ENCODE data around the gene TCF12.

Gene TCF12

GRCh38 chr15:56892659-56893363, 25.6 kb upstream of the TCF12 start:
- no peak for DNase-seq (ENCODE audit: low read depth)
- TF ChIP-seq, protein P1, sequence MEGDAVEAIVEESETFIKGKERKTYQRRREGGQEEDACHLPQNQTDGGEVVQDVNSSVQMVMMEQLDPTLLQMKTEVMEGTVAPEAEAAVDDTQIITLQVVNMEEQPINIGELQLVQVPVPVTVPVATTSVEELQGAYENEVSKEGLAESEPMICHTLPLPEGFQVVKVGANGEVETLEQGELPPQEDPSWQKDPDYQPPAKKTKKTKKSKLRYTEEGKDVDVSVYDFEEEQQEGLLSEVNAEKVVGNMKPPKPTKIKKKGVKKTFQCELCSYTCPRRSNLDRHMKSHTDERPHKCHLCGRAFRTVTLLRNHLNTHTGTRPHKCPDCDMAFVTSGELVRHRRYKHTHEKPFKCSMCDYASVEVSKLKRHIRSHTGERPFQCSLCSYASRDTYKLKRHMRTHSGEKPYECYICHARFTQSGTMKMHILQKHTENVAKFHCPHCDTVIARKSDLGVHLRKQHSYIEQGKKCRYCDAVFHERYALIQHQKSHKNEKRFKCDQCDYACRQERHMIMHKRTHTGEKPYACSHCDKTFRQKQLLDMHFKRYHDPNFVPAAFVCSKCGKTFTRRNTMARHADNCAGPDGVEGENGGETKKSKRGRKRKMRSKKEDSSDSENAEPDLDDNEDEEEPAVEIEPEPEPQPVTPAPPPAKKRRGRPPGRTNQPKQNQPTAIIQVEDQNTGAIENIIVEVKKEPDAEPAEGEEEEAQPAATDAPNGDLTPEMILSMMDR (conservative IDR thresholded peaks at IDR 0.05; ENCODE audit: control insufficient read depth, insufficient read depth, low read depth, low read length), result no peak
- no peak overlapping the region for H3K4me3 ChIP-seq (ENCODE audit: control insufficient read depth, low read depth, low read length)

DNA sequence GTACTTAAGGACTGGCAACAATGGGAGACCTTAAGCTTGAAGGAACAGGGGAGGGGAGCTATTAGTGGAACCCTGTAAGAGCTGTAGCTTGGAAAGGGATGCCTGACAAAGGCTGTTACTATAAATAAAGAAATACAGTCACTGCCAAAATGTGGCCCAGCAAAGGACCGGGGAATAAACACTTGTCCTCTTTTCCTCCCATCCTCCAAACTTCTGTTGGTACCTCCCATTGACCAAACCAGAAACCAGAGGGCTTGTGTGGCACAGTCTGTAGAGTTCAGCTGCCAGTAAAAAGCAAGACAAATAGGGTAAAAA, 25.1 kb upstream of the TCF12 start:
- TF ChIP-seq, protein P1 (conservative IDR thresholded peaks at IDR 0.05; ENCODE audit: control insufficient read depth, insufficient read depth, low read depth, low read length), result no peak
- no peak for DNase-seq (ENCODE audit: low read depth)
- H3K4me3 ChIP-seq (ENCODE audit: control insufficient read depth, low read depth, low read length), result no peak overlapping the region

DNA sequence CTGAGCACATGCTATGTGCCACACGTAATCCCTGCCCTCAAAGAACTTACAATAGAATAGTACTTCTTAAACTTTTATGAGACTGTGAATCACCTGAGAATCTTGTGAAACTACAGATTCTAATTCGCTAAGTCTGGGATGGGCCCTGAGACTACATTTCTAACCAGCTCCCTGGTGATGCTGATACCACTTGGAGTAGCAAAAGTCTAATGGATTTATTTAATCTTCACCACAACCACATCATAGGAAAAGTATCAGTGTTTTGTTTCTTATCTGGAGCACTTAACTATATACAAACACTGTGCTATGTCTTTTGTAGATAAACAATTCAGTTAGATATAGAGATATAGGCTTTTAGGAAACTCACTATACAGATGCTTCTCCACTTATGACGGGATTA, 23.8 kb upstream of the TCF12 start:
- DNase-seq (ENCODE audit: low read depth), result no peak
- no peak overlapping the region for H3K4me3 ChIP-seq (ENCODE audit: control insufficient read depth, low read depth, low read length)

DNA sequence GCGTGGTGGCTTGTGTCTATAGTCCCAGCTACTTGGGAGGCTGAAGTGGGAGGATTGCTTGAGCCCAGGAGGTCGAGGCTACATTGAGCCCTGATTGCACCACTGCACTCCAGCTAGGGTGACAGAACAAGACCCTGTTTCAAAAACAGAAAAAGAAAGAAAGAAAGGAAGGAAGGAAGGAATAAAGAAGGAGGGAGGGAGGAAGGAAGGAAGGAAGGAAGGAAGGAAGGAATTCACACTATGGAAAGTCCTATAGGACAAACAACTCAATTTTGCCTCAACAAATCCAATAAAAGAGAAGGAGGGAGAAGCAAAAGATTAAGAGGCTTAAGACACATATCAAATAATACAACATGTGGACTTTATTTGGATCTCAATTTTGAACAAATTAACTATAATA, 16.5 kb upstream of the TCF12 start:
- TF ChIP-seq, protein P1 (conservative IDR thresholded peaks at IDR 0.05; ENCODE audit: control insufficient read depth, insufficient read depth, low read depth, low read length), result no peak
- DNase-seq (ENCODE audit: low read depth), result no peak
- no peak overlapping the region for H3K4me3 ChIP-seq (ENCODE audit: control insufficient read depth, low read depth, low read length)

More for the DNA sequence above, 23.8 kb upstream of the TCF12 start:
- TF ChIP-seq, protein P1 (conservative IDR thresholded peaks at IDR 0.05; ENCODE audit: control insufficient read depth, insufficient read depth, low read depth, low read length), result no peak

GRCh38 chr15:56906766-56907165, 11.7 kb upstream of the TCF12 start:
- no peak overlapping the region for H3K4me3 ChIP-seq (ENCODE audit: control insufficient read depth, low read depth, low read length)
- no peak for DNase-seq (ENCODE audit: low read depth)
- TF ChIP-seq, protein P1 (conservative IDR thresholded peaks at IDR 0.05; ENCODE audit: control insufficient read depth, insufficient read depth, low read depth, low read length), result no peak

DNA sequence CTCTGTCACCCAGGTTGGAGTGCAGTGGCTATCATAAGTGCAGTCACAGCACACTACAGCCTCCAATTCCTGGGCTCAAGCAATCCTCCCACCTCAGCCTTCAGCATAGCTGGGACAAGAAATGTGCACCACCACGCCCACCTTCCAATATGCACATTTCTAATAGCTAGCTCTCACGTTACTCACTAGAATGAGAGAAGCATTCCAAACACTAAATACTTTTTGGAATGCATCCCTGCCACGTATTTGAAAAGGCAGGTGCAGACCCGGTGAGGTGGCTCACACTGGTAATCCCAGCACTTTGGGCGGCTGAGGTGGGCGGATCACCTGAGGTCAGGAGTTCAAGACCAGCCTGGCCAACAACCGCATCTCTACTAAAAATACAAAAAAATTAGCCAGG, 7.6 kb upstream of the TCF12 start:
- H3K4me3 ChIP-seq (ENCODE audit: control insufficient read depth, low read depth, low read length), result no peak overlapping the region
- no peak for DNase-seq (ENCODE audit: low read depth)
- TF ChIP-seq, protein P1 (conservative IDR thresholded peaks at IDR 0.05; ENCODE audit: control insufficient read depth, insufficient read depth, low read depth, low read length), result no peak

GRCh38 chr15:56913241-56913640, 5.2 kb upstream of the TCF12 start:
- DNase-seq (ENCODE audit: low read depth), result no peak
- TF ChIP-seq, protein P1 (conservative IDR thresholded peaks at IDR 0.05; ENCODE audit: control insufficient read depth, insufficient read depth, low read depth, low read length), result no peak
- no peak overlapping the region for H3K4me3 ChIP-seq (ENCODE audit: control insufficient read depth, low read depth, low read length)

Measured in fibroblast of mammary gland (primary cell).